Thyroid gland (tissue), 4 donors: ENCODE measurements around the gene OR5B21. TPM values are rescaled to one million over a fixed set of nuclear protein-coding genes. Genes with fewer than 3 reads are reported as not detected.

Source experiments
- DNase-seq, 2 donors: peaks; one replicate each; pipeline ENCODE4 v3.0.0-alpha.2; 2019
- H3K27ac ChIP-seq, 3 donors: fragments of 200-600 bp; sonication (generic); 1 replicate in 2 of 3; 2 replicates in 1 of 3; pipeline ENCODE4 v1.5.1; 2016 to 2019; ENCODE audit warnings: mild to moderate bottlenecking in 1 of 3, moderate library complexity in 1 of 3
- H3K27me3 ChIP-seq: fragments of 200-600 bp; sonication (generic); one replicate; pipeline ENCODE4 v1.5.1; 2019
- H3K36me3 ChIP-seq, 2 donors: fragments of 200-600 bp; sonication (generic); one replicate each; pipeline ENCODE4 v1.5.1; 2016 to 2019
- H3K4me1 ChIP-seq, 2 donors: fragments of 200-600 bp; sonication (generic); one replicate each; pipeline ENCODE4 v1.5.1; 2017 to 2019
- H3K4me3 ChIP-seq, 3 donors: fragments of 200-600 bp; sonication (generic); replicated peaks in 1 of 3; 1 replicate in 2 of 3; 2 replicates in 1 of 3; pipeline ENCODE4 v1.5.1; 2016; ENCODE audit warnings: mild to moderate bottlenecking in 1 of 3
- H3K9me3 ChIP-seq: fragments of 200-600 bp; sonication (generic); one replicate; pipeline ENCODE4 v1.5.1; 2017
- POLR2A ChIP-seq, 2 donors: fragments of 450-650 bp; IDR thresholded peaks; one replicate each; pipeline ENCODE4 v1.6.1; 2017; ENCODE audit warnings: antibody characterized with exemption in 2 of 2, mild to moderate bottlenecking in 2 of 2, moderate library complexity in 1 of 2
- WGBS, 2 donors: methylation state at CpG; one replicate each; pipeline ENCODE4 v1.1.5; 2017; 5-methylcytosine and 5-hydroxymethylcytosine counted together
- intact Hi-C: fragments of 100-400 bp; cut with DNase I; formaldehyde crosslinking; loops from one replicate; pipeline ENCODE4 v1.15.1; 2023
- total RNA-seq, 4 donors: library from RNA; depleted of rRNA; stranded (reverse); fragments of >200 nt; gene quantifications; one replicate each; pipeline ENCODE4 v1.2.3, GENCODE V29; 2016
- TF ChIP-seq, protein P1 (sequence below), 6 experiments: fragments of 200-600 bp in 3 of 6; fragments of 450-650 bp in 3 of 6; sonication (generic) in 3 of 6; IDR thresholded peaks; one replicate each; pipeline ENCODE4 v1.5.1; 2016 to 2019; ENCODE audit warnings: antibody characterized with exemption in 6 of 6, mild to moderate bottlenecking in 2 of 6, inconsistent platforms in 1 of 6, moderate library complexity in 1 of 6

Gene OR5B21
- total RNA-seq = not detected

DNA sequence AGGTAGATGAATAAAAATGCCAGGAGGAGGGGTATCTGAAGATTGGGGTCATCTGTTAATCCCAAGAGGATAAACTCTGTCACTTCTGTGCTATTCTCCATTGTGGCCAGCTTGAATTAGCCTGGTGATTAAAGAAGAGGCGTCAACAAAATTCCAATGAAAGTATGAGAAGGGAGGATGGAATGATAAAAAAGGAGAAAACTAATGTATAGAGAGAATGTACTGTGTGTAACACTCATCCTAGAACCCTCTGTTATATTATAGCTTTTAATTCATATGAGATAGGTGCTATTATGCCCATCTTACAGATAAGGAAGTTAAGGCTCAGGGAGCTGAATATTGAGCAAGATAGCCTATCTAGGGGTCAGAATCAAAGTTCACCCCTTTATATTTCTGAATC, at the start of gene OR5B21:
Gene OR5B21, minus strand, starts transcription at position 101 of the 400 bp plus-strand sequence. Its CDS starts 0 bp downstream, at position 101.
- Histone ChIP-seq H3K4me3 (no peak within 1 kb of the TSS), H3K27ac (no peak within 1 kb of the TSS), H3K27me3 (no peaks in the 10 kb centered on the region), H3K4me1 (no peaks in the 10 kb centered on the region), H3K36me3 (no peaks in the 10 kb centered on the region), H3K9me3 (no peaks in the 10 kb centered on the region)
- intact Hi-C loops = no loop called here
- no peak for TF ChIP-seq POLR2A (IDR thresholded peaks at IDR 0.05)
- TF ChIP-seq, protein P1, sequence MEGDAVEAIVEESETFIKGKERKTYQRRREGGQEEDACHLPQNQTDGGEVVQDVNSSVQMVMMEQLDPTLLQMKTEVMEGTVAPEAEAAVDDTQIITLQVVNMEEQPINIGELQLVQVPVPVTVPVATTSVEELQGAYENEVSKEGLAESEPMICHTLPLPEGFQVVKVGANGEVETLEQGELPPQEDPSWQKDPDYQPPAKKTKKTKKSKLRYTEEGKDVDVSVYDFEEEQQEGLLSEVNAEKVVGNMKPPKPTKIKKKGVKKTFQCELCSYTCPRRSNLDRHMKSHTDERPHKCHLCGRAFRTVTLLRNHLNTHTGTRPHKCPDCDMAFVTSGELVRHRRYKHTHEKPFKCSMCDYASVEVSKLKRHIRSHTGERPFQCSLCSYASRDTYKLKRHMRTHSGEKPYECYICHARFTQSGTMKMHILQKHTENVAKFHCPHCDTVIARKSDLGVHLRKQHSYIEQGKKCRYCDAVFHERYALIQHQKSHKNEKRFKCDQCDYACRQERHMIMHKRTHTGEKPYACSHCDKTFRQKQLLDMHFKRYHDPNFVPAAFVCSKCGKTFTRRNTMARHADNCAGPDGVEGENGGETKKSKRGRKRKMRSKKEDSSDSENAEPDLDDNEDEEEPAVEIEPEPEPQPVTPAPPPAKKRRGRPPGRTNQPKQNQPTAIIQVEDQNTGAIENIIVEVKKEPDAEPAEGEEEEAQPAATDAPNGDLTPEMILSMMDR (IDR thresholded peaks at IDR 0.05) = no peak
- 97 to 98% methylated on average over 1 of the region's 1 CpG for WGBS, 2 donors
- no peak for DNase-seq

DNA sequence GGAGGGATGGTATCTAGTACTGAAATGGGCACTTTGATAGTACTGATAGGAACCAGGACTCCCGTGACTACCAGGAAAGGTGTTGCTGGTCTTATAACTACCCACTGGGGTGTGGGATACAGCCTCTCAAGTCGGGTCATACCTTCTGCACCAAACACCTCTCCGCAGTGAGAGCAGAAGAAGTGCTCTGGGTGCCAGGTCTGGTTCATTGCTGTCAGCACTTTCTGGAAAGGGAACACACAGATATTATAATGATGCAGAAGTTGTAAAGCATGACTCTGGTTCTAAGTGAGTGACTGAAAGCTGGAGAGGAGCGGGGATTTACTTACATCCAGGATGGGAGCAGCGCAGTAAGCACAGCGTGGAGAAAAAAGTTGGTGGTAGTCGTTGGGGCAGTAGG, 41.7 kb upstream of the OR5B21 start:
- 95 to 97% methylated on average over 7 of the region's 7 CpGs for WGBS, 2 donors
- no peak for DNase-seq
- no peaks in the 10 kb centered on the region for H3K9me3 ChIP-seq
- no peak overlapping the region for H3K4me3 ChIP-seq
- no peak for TF ChIP-seq POLR2A (IDR thresholded peaks at IDR 0.05)
- TF ChIP-seq, protein P1 (IDR thresholded peaks at IDR 0.05) = no peak
- peaks cover 52 to 70% of the 10 kb centered on the region in 2 donors for H3K36me3 ChIP-seq
- intact Hi-C loops = no loop called here
- H3K27ac ChIP-seq = no peak overlapping the region
- no peaks in the 10 kb centered on the region for H3K4me1 ChIP-seq
- no peaks in the 10 kb centered on the region for H3K27me3 ChIP-seq

DNA sequence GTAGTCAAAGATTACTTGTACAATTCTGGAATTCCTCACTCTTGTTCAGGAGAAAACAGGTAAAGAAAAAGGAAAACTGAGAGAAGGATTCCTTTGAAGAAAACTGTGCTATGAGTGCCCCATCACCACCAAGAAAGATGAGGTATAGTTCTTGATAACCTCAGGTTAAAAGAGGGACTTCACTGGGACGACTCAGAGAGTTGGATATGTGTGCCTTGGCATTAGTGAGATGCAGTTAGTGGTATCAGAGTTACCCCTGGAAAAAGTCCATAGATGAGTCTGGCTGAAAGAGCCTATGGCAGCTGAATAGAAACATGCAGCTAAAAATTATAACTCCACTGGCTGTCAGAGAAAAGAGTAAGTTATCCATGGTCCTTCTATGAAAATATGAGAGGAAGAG, 38.9 kb upstream of the OR5B21 start:
- no peaks in the 10 kb centered on the region for H3K27me3 ChIP-seq
- H3K4me3 ChIP-seq = no peak overlapping the region
- no peak overlapping the region for H3K27ac ChIP-seq
- WGBS, 2 donors = 89 to 90% methylated on average over 1 of the region's 1 CpG
- H3K9me3 ChIP-seq = no peaks in the 10 kb centered on the region
- no peaks in the 10 kb centered on the region for H3K4me1 ChIP-seq
- H3K36me3 ChIP-seq = peaks cover 41 to 45% of the 10 kb centered on the region in 2 donors
- DNase-seq = no peak
- TF ChIP-seq POLR2A (IDR thresholded peaks at IDR 0.05) = no peak
- TF ChIP-seq, protein P1 (IDR thresholded peaks at IDR 0.05) = no peak
- intact Hi-C loops = no loop called here

DNA sequence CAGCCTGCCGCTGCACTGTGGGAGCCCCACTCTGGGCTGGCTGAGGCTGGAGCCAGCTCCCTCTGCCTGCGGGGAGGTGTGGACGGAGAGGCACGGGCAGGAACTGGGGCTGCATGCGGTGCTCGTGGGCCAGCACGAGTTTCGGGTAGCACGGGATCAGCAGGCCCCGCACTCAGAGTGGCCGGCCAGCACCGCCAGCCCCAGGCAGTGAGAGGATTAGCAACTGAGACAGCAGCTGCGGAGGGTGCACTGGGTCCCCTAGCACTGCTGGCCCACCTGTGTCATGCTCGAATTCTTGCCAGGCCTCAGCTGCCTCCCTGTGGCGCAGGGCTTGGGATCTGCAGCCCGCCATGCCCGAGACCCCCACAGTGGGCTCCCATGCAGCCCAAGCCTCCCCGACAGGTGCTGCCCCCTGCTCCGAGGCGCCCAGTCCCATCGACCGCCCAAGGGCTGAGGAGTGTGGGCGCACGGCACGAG, 24.0 kb upstream of the OR5B21 start:
- H3K4me3 ChIP-seq = no peak overlapping the region
- TF ChIP-seq, protein P1 (IDR thresholded peaks at IDR 0.05) = no peak
- no peak for TF ChIP-seq POLR2A (IDR thresholded peaks at IDR 0.05)
- no peaks in the 10 kb centered on the region for H3K4me1 ChIP-seq
- no peaks in the 10 kb centered on the region for H3K9me3 ChIP-seq
- intact Hi-C loops = no loop called here
- H3K36me3 ChIP-seq = peaks cover 11 to 19% of the 10 kb centered on the region in 2 donors
- 95 to 99% methylated on average over 7 to 13 of the region's 25 CpGs for WGBS, 2 donors
- no peak overlapping the region for H3K27ac ChIP-seq
- DNase-seq = no peak
- no peaks in the 10 kb centered on the region for H3K27me3 ChIP-seq

DNA sequence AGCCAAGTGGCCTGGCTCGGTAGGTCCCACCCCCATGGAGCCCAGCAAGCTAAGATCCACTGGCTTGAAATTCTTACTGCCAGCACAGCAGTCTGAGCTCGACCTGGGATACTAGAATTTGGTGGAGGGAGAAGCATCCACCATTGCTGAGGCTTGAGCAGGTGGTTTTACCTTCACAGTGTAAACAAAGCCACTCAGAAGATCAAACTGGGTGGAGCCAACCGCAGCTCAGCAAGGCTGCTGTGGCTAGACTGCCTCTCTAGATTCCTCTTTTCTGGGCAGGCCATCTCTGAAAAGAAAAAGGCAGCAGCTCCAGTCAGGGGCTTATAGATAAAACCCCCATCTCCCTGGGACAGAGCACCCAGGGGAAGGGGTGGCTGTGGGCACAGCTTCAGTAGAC, 22.3 kb upstream of the OR5B21 start:
- Histone ChIP-seq H3K27ac (no peak overlapping the region), H3K9me3 (no peaks in the 10 kb centered on the region), H3K4me3 (no peak overlapping the region), H3K36me3 (peaks cover 11 to 19% of the 10 kb centered on the region in 2 donors), H3K4me1 (no peaks in the 10 kb centered on the region), H3K27me3 (no peaks in the 10 kb centered on the region)
- intact Hi-C loops = no loop called here
- WGBS, 2 donors = 71 to 77% methylated on average over 3 of the region's 3 CpGs
- TF ChIP-seq POLR2A (IDR thresholded peaks at IDR 0.05) = no peak
- TF ChIP-seq, protein P1 (IDR thresholded peaks at IDR 0.05) = no peak
- no peak for DNase-seq
